Stimulated activated CD4-positive, alpha-beta T cell treated with anti-CD3 and anti-CD28 coated beads, TNF-alpha, amount 100 ng/mL, for 4 hours (primary cell): ENCODE measurements around the gene QSOX2.

Experiments
- DNase-seq, 3 experiments: peaks; one replicate each; pipeline ENCODE4 v3.0.0-alpha.2; 2020; ENCODE audit warnings: low read depth in 3 of 3

QSOX2 gene

GRCh38 chr9:136222906-136223285 lies 22.7 kb downstream of the QSOX2 start:
- no peak for DNase-seq

DNA sequence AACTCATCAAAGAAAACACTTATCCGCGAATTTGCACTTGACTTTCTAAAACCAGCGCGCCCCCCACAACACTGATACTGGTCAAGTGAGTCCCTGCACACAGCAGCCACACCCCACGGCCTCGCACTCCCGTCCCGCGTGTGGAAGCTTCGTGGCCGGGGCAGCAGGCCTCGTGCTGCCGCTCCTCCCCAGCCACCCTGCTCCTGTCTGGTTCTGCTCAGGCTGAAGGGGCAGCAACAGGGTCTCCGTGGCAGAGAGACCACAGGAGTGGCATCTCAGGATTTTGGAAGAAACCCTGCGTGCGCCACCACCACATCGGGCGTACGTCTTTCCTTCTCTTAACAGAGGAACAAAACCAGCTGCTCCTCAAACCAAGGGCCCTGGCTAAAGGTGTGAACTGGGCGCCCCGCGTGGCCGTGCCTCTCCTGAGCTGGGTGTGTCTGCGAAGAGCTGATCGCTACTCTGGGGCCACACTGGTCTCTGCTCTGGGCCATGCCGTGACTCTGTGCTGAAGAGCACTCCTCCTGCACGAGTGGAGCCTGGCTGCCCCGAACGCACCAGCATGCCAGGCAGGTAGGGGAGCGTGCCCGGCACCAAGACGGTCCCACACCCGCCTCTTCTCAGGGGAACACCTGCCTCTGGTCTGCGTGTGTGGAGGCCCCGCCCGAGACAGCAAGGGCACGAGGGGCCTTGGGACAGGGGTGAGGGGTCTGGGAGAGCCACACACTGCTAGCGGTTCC lies 23.3 kb downstream of the QSOX2 start:
- DNase-seq: no peak

DNA sequence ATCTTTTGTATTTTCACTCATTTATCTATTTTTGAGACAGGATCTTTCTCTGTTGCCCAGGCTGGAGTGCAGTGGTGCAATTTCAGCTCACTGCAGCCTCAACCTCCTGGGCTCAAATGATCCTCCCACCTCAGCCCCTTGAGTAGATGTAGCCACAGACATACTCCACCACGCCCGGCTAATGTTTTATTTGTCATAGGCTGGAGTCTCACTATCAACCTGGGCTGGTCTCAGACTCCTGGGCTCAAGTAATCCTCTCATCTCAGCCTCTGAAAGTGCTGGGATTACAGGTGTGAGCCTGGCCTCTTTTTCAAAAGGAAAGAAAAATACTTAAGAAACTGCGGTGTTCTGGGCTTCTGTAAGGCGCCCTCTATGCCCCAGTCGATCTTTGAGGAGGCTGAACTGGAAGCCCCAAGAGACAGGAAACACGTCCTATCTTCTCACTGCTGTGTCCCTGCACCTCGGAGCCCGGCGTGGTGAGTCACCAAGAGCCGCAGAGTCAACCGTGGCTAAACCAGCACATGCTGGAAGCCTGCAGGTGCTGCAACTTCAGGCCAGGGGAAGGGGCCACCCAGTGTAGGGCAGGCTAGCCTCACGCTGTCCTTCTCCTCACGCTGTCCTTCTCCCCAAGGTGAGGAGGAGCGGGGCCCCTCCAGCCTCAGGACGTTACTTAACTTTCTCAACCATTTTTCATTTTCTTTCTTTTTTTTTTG lies 25.4 kb downstream of the QSOX2 start:
- no peak for DNase-seq

GRCh38 chr9:136219276-136219675 lies 26.3 kb downstream of the QSOX2 start:
- DNase-seq: no peak

DNA sequence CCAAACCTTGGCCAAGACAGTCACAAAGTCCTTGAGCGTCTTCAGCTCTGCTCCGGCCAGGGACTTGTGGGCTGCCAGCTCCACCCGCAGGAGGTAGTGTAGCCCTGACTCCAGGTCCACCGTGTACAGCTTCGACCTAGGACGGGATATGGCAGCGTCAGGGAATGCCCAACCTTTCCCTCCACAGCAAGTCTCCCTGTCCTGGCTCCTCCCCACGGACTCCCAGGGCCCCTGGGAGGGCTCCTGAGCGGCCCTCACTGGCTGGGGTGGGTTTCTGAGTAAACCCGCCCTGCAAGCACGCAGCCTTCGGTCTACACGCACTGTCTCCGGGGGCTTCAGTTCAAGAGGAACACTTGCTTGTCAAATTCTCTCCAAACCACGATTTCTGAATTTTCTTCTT lies 26.9 kb downstream of the QSOX2 start:
- no peak for DNase-seq

GRCh38 chr9:136218271-136218670 lies 27.3 kb downstream of the QSOX2 start:
- DNase-seq: no peak

- no peak for DNase-seq
Observed at GRCh38 chr9:136216541-136217244, 28.9 kb downstream of the QSOX2 start.

GRCh38 chr9:136213733-136214132 lies 31.9 kb downstream of the QSOX2 start:
- DNase-seq: no peak

GRCh38 chr9:136212345-136212950 lies 33.2 kb downstream of the QSOX2 start:
- no peak for DNase-seq

GRCh38 chr9:136211441-136212344 lies 33.9 kb downstream of the QSOX2 start:
- DNase-seq: no peak

- DNase-seq: no peak
Observed at GRCh38 chr9:136211006-136211405, 34.6 kb downstream of the QSOX2 start.

DNA sequence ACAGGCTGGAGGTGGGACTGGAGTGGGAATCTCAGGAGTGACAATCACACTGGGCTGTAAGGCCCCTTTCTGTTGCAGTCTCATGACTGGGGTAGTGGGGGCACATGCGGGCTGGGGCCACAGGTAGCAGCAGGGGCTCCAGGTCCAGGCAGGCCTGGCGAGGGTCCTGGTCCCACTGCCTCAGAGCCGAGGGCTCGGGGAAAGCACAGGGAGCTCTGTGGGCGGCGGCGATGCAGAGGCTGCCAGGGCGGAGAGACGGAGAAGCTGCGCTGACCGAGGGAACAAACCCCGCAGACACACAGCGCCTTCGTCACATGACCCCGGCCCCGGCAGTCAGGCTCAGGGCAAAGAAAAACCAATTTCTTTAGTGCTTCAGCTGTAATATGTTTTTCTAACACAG lies 35.3 kb downstream of the QSOX2 start:
- DNase-seq: no peak

- no peak for DNase-seq
Observed at GRCh38 chr9:136209786-136210185, 35.8 kb downstream of the QSOX2 start.

- DNase-seq: no peak
Observed at GRCh38 chr9:136209232-136209631, 36.4 kb downstream of the QSOX2 start.

DNA sequence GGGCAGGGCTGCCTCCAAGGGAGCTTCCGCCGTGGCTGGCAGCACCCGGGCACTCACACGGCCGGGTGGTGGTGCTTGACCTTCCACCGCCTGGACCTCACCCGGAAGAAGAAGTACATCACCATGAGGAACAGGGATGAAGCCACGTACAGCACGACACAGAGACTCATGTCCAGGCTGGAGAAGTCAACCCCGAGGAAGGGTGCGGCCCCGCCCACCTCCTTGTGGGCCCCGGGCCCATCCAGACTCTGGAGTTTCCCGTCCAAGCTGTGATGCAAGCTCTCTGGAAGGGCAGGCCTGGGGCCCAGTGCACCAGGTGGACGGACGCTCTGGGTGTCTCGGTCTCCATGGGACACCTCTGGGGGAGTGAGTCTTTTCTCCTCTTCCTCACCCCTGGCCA lies 36.9 kb downstream of the QSOX2 start:
- no peak for DNase-seq

GRCh38 chr9:136207616-136208015 lies 38.0 kb downstream of the QSOX2 start:
- DNase-seq: no peak

DNA sequence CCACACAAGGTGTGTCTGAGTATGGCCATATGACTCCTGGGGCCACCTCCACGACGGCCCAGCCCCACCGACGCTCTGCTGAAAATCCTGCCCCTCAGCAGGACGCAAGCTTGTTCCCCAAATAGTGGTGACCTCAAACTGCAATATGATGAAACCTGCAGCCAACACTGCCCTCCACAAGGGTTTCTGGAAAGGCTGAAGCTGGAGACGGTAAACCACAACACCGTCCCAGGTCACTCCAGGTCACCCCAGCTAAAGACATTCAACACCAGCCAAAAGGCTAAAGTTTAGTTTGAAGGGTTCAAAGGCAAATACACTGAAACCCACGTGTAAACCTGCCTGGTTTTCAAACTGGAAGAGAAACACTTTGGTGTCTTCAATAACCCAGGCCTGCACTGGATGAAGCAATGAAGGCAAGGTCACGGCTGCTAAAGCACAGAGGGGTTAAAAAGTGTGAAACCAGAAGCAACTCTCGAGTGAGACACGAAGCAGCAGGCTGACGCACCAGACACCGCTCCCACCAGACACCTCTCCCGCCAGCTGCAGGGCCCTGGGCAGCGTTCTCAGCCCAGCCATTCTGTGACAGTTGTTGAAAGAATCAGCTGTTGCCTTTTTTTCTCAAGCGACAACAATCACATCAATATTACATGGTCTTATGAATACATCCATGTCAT lies 38.9 kb downstream of the QSOX2 start:
- DNase-seq: no peak

DNA sequence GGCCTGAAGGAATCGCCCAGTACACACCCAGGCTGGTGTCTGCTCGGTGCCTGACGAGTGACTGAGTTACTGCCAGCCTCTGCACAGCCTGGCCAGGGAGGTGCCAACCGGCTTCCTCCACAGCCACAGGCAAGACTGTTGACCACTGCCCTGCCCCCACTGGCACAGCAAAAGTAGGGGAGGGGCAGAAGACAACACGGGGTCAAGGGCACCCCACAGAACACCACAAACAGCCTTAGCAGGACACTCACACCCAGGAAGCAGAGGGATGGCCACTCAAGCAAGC lies 40.0 kb downstream of the QSOX2 start:
- no peak for DNase-seq

- no peak for DNase-seq
Observed at GRCh38 chr9:136204838-136205706, 40.5 kb downstream of the QSOX2 start, which contains the start of gene LHX3. Gene LHX3, minus strand, starts transcription at chr9:136205128. Its CDS starts 116 bp downstream, at chr9:136205012.
